SK-N-SH treated with all-trans-retinoic acid at 6 μM for 48 hours (cell line): ENCODE data around the gene DYNC1I1.

Experiments used
- ATAC-seq: fragments of 200-7000 bp; cut with Tn5 transposase; 3 replicates; pipeline ENCODE4 v1.9.1; 2020; ENCODE audit warnings: mild to moderate bottlenecking, moderate library complexity
- ARNTL ChIP-seq: fragments of 450-650 bp; formaldehyde crosslinking; IDR thresholded peaks from 2 replicates; pipeline ENCODE4 v1.5.0; 2020; ENCODE audit warnings: low read depth, mild to moderate bottlenecking, moderate library complexity, borderline replicate concordance
- BACH2 ChIP-seq: fragments of 250-450 bp; sonication (Bioruptor Pico); IDR thresholded peaks from 2 replicates; pipeline ENCODE4 v1.9.0; 2021; ENCODE audit warnings: mild to moderate bottlenecking, borderline replicate concordance
- CSDC2 ChIP-seq: fragments of 250-450 bp; sonication (Bioruptor Pico); IDR thresholded peaks from 2 replicates; pipeline ENCODE4 v1.5.0; 2020; ENCODE audit warnings: mild to moderate bottlenecking, moderate library complexity
- ESRRG ChIP-seq: fragments of 250-450 bp; sonication (Bioruptor Pico); IDR thresholded peaks from 2 replicates; pipeline ENCODE4 v1.6.1; 2021; ENCODE audit warnings: mild to moderate bottlenecking
- GLIS3 ChIP-seq: fragments of 250-450 bp; sonication (Bioruptor Pico); IDR thresholded peaks from 2 replicates; pipeline ENCODE4 v1.5.0; 2020; ENCODE audit warnings: mild to moderate bottlenecking, moderate library complexity
- ISL1 ChIP-seq: fragments of 250-450 bp; sonication (Bioruptor Pico); IDR thresholded peaks from 2 replicates; pipeline ENCODE4 v2.1.2; 2022; ENCODE audit warnings: mild to moderate bottlenecking, moderate library complexity
- OSR1 ChIP-seq: fragments of 250-450 bp; sonication (Bioruptor Pico); IDR thresholded peaks from 2 replicates; pipeline ENCODE4 v1.8.0; 2022; ENCODE audit warnings: moderate library complexity, mild to moderate bottlenecking, inconsistent platforms
- PPARA ChIP-seq: fragments of 250-450 bp; sonication (Bioruptor Pico); IDR thresholded peaks from 2 replicates; pipeline ENCODE4 v1.5.0; 2020; ENCODE audit warnings: mild to moderate bottlenecking, borderline replicate concordance
- RARB ChIP-seq: fragments of 250-450 bp; sonication (Bioruptor Pico); IDR thresholded peaks from 2 replicates; pipeline ENCODE4 v1.8.0; 2021; ENCODE audit warnings: mild to moderate bottlenecking, moderate library complexity
- SNAI2 ChIP-seq: fragments of 250-450 bp; sonication (Bioruptor Pico); IDR thresholded peaks from 2 replicates; pipeline ENCODE4 v1.5.0; 2020; ENCODE audit warnings: mild to moderate bottlenecking, moderate library complexity
- TCF4 ChIP-seq: fragments of 250-450 bp; sonication (Bioruptor Pico); IDR thresholded peaks from 2 replicates; pipeline ENCODE4 v1.8.0; 2021; ENCODE audit warnings: mild to moderate bottlenecking, moderate library complexity, borderline replicate concordance
- TOX ChIP-seq: fragments of 250-450 bp; sonication (Bioruptor Pico); IDR thresholded peaks from 2 replicates; pipeline ENCODE4 v1.8.0; 2021; ENCODE audit warnings: mild to moderate bottlenecking, moderate library complexity, borderline replicate concordance
- ZC3H10 ChIP-seq: fragments of 250-450 bp; sonication (Bioruptor Pico); IDR thresholded peaks from 2 replicates; pipeline ENCODE4 v1.5.1; 2021; ENCODE audit warnings: mild to moderate bottlenecking, moderate library complexity
- ZFP3 ChIP-seq: fragments of 250-450 bp; sonication (Bioruptor Pico); IDR thresholded peaks from 2 replicates; pipeline ENCODE4 v1.5.0; 2020; ENCODE audit warnings: mild to moderate bottlenecking, moderate library complexity
- ZFP30 ChIP-seq: fragments of 450-650 bp; formaldehyde crosslinking; IDR thresholded peaks from 2 replicates; pipeline ENCODE4 v1.5.0; 2022; ENCODE audit warnings: mild to moderate bottlenecking, moderate library complexity
- ZNF565 ChIP-seq: fragments of 450-650 bp; formaldehyde crosslinking; conservative IDR thresholded peaks from 2 replicates; pipeline ENCODE4 v1.5.0; 2020; ENCODE audit warnings: low read depth, mild to moderate bottlenecking, moderate library complexity
- ZNF70 ChIP-seq: fragments of 450-650 bp; formaldehyde crosslinking; IDR thresholded peaks from 2 replicates; pipeline ENCODE4 v1.5.0; 2020; ENCODE audit warnings: mild to moderate bottlenecking, moderate library complexity
- ZNF8 ChIP-seq: fragments of 450-650 bp; formaldehyde crosslinking; IDR thresholded peaks from 2 replicates; pipeline ENCODE4 v1.5.0; 2020; ENCODE audit warnings: mild to moderate bottlenecking, moderate library complexity
- TF ChIP-seq, protein P1 (sequence below): fragments of 250-450 bp; sonication (Bioruptor Pico); IDR thresholded peaks from 2 replicates; pipeline ENCODE4 v1.8.0; 2020; ENCODE audit warnings: mild to moderate bottlenecking, moderate library complexity, borderline replicate concordance
- TF ChIP-seq, protein P2 (sequence below): fragments of 250-450 bp; sonication (Bioruptor Pico); IDR thresholded peaks from 2 replicates; pipeline ENCODE4 v1.8.0; 2021; ENCODE audit warnings: low read depth, mild to moderate bottlenecking, moderate library complexity, borderline replicate concordance
- TF ChIP-seq, protein P3 (sequence below): fragments of 250-450 bp; sonication (Bioruptor Pico); IDR thresholded peaks from 2 replicates; pipeline ENCODE4 v1.5.1; 2021; ENCODE audit warnings: mild to moderate bottlenecking, moderate library complexity

The DYNC1I1 gene

DNA sequence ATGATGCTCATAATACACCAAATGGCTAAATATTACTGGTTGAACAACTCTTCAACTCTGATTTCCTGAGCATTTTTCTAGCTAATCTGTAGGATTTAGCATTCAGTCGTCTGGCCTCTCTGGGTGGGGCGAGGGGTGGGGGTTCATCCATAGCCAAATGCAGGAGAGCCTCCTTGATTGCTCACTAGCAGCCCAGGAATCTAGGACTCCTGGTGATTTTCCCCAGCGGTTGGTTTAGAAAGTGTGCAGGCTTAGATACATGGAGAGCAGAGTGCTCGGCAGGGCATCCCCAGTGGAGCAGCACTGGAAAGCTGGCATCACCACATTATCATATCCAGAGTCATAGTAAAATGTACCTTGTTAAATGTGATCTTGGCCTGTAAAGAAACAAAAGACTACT lies 136.1 kb downstream of the DYNC1I1 start:
- TF ChIP-seq ZC3H10 (CRISPR knock-in tag), result no peak
- no peak for TF ChIP-seq ZFP30 (CRISPR knock-in tag)
- no peak for TF ChIP-seq ISL1 (CRISPR knock-in tag)
- TF ChIP-seq ZNF8, result no peak
- TF ChIP-seq ZNF70, result no peak
- TF ChIP-seq GLIS3 (CRISPR knock-in tag), result no peak
- TF ChIP-seq RARB, result no peak
- TF ChIP-seq, protein P1, sequence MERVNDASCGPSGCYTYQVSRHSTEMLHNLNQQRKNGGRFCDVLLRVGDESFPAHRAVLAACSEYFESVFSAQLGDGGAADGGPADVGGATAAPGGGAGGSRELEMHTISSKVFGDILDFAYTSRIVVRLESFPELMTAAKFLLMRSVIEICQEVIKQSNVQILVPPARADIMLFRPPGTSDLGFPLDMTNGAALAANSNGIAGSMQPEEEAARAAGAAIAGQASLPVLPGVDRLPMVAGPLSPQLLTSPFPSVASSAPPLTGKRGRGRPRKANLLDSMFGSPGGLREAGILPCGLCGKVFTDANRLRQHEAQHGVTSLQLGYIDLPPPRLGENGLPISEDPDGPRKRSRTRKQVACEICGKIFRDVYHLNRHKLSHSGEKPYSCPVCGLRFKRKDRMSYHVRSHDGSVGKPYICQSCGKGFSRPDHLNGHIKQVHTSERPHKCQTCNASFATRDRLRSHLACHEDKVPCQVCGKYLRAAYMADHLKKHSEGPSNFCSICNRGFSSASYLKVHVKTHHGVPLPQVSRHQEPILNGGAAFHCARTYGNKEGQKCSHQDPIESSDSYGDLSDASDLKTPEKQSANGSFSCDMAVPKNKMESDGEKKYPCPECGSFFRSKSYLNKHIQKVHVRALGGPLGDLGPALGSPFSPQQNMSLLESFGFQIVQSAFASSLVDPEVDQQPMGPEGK (CRISPR knock-in tag), result no peak
- TF ChIP-seq ZFP3 (CRISPR knock-in tag), result no peak
- no peak for TF ChIP-seq BACH2 (CRISPR knock-in tag)
- no peak for TF ChIP-seq ARNTL

DNA sequence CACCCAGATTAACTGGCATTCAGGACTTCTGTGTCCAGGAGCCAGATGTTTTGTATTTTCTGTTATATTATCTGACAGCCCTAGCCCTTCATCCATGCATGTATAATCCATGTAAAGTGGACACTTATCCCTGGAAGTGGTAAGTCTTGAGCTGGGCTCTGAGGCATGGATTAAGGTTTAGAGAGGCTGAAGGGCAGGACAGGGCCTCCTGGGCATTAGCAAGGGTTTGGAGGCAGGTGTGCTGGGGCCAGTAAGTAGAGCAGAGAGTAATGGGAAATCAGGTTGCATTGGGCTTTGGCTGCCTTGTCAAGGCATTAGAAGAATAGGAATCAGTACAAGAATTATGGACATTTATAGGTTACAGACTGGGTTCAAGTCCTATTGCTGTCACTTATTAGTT lies 138.0 kb downstream of the DYNC1I1 start:
- no peak for ATAC-seq
- TF ChIP-seq RARB (no peak), CSDC2 (CRISPR knock-in tag) (no peak), ZC3H10 (CRISPR knock-in tag) (no peak), ESRRG (no peak), ZNF70 (no peak)
- TF ChIP-seq, protein P2, sequence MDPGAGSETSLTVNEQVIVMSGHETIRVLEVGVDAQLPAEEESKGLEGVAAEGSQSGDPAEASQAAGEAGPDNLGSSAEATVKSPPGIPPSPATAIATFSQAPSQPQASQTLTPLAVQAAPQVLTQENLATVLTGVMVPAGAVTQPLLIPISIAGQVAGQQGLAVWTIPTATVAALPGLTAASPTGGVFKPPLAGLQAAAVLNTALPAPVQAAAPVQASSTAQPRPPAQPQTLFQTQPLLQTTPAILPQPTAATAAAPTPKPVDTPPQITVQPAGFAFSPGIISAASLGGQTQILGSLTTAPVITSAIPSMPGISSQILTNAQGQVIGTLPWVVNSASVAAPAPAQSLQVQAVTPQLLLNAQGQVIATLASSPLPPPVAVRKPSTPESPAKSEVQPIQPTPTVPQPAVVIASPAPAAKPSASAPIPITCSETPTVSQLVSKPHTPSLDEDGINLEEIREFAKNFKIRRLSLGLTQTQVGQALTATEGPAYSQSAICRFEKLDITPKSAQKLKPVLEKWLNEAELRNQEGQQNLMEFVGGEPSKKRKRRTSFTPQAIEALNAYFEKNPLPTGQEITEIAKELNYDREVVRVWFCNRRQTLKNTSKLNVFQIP (CRISPR knock-in tag), result no peak
- TF ChIP-seq, protein P1 (CRISPR knock-in tag), result no peak

More for the DNA sequence above, 136.1 kb downstream of the DYNC1I1 start:
- ATAC-seq, result no peak

DNA sequence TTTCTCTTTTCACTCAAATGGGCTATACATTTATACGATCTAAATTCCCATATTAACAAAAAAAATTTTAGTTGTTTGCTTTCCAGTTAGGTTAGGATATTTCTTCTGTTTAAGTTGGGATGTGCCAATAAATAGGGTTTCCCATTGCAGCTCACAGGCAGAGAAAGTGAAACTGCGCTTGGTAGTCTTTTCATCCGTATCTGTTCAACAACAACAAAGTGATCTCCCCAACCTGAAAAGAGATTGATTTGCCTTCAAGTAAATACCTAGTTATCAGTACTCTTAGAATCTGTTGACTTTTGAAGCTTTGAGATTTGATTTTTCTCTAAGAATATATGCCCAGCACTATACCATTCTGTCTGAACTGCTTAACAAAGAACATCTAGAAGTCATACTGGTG lies 143.4 kb downstream of the DYNC1I1 start:
- ATAC-seq, result no peak

DNA sequence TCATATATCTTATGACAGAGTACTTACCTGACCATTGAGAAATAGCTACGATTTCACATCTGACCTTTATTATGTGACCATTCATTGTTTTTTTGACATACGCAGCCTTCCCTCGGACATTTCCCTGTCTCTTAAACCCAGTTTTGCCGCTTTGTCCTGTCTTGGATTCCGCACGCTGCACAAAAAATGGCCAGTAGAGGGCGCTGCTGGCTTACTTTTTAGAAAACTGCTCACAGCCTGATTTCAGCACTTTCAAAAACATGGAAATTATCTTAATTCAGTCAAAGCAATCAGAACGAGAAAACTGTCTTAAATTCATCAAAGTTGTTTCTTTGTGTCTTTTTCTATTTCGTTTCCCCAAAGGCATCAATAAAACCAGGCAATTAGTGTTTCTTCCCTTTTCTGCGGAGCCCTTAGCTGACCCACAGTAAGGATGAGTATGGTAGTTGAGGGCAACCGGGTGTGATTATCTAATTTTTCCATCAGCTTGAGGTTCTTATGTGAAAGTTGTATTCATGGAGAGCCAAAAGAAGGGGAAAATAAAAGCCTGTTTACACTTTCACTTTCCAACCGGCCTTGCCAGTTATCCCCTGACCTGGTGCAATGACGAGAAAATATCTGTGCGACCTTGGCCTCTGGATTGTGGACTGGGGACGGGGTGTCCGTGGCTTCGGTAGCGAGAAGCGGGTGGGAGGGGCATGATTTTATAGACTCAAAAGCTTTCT lies 144.4 kb downstream of the DYNC1I1 start:
- TF ChIP-seq ZFP3 (CRISPR knock-in tag), result no peak
- no peak for TF ChIP-seq CSDC2 (CRISPR knock-in tag)
- peak; percentile 97 for ATAC-seq

More for the DNA sequence above, 143.4 kb downstream of the DYNC1I1 start:
- TF ChIP-seq OSR1 (CRISPR knock-in tag) (no peak), ZFP30 (CRISPR knock-in tag) (no peak), BACH2 (CRISPR knock-in tag) (no peak)

DNA sequence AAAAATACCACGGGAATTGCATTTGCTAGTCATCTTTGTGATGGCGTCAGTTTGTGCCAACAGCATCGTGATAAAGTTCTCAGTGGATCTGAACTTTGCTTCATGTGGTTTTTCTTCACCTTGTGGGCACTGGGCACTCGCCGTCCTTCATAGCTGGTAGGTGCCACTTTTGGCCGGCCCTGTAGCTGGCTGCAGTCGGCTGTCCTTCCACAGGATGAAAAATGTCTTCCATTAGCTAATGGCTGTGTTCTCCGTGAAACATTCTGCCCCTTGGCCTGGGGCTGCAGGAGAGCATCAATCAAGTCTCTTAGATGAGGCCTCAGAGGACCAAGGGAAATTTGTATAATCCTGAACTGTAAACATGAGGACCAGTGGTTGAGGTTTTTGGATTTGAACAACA lies 145.3 kb downstream of the DYNC1I1 start:
- no peak for TF ChIP-seq PPARA
- no peak for TF ChIP-seq SNAI2 (CRISPR knock-in tag)
- TF ChIP-seq TCF4 (CRISPR knock-in tag), result no peak
- no peak for TF ChIP-seq TOX (CRISPR knock-in tag)
- TF ChIP-seq ZNF8, result no peak
- no peak for TF ChIP-seq CSDC2 (CRISPR knock-in tag)
- no peak for TF ChIP-seq ZNF565 (CRISPR knock-in tag)
- TF ChIP-seq RARB, result no peak
- TF ChIP-seq OSR1 (CRISPR knock-in tag), result no peak
- TF ChIP-seq ZFP30 (CRISPR knock-in tag), result no peak
- TF ChIP-seq, protein P2 (CRISPR knock-in tag), result no peak
- no peak for TF ChIP-seq GLIS3 (CRISPR knock-in tag)
- TF ChIP-seq ISL1 (CRISPR knock-in tag), result no peak
- no peak for TF ChIP-seq ARNTL
- TF ChIP-seq ZFP3 (CRISPR knock-in tag), result no peak
- no peak for TF ChIP-seq ZC3H10 (CRISPR knock-in tag)
- TF ChIP-seq ZNF70, result no peak
- TF ChIP-seq, protein P3, sequence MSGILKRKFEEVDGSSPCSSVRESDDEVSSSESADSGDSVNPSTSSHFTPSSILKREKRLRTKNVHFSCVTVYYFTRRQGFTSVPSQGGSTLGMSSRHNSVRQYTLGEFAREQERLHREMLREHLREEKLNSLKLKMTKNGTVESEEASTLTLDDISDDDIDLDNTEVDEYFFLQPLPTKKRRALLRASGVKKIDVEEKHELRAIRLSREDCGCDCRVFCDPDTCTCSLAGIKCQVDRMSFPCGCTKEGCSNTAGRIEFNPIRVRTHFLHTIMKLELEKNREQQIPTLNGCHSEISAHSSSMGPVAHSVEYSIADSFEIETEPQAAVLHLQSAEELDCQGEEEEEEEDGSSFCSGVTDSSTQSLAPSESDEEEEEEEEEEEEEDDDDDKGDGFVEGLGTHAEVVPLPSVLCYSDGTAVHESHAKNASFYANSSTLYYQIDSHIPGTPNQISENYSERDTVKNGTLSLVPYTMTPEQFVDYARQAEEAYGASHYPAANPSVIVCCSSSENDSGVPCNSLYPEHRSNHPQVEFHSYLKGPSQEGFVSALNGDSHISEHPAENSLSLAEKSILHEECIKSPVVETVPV, result no peak

More for the DNA sequence above, 145.3 kb downstream of the DYNC1I1 start:
- ATAC-seq, result no peak
